NCI-H1436 (cell line): ENCODE measurements around the gene FOLR2.

ENCODE experiments used
- DNase-seq: peaks from one replicate; lab custom pipeline; 2025; lab: John Stamatoyannopoulos, UW

The FOLR2 gene

GRCh38 chr11:72229925-72230763 lies 13.6 kb downstream of the FOLR2 start:
- no peak for DNase-seq

DNA sequence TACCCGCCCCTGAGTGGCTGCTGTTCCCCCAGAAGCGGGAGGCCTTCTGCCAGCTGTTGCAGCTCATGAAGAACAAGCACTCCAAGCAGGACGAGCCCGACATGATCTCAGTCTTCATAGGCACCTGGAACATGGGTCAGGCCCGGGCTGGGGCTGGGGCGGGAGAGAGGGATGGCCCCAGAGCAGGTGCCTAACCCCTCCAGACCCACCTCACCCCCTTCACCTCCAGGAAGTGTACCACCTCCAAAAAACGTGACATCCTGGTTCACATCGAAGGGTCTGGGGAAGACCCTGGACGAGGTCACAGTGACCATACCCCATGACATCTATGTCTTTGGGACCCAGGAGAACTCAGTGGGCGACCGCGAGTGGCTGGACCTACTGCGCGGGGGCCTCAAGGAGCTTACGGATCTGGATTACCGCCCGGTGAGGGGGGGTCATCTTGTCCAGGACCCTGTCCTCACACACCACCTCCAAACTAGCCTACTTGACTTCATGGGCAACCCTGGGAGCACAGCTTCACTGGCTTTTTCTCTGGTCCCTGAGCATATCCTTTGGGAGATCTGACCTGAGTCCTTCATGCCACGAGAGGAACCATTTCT lies 14.3 kb downstream of the FOLR2 start:
- DNase-seq: no peak

DNA sequence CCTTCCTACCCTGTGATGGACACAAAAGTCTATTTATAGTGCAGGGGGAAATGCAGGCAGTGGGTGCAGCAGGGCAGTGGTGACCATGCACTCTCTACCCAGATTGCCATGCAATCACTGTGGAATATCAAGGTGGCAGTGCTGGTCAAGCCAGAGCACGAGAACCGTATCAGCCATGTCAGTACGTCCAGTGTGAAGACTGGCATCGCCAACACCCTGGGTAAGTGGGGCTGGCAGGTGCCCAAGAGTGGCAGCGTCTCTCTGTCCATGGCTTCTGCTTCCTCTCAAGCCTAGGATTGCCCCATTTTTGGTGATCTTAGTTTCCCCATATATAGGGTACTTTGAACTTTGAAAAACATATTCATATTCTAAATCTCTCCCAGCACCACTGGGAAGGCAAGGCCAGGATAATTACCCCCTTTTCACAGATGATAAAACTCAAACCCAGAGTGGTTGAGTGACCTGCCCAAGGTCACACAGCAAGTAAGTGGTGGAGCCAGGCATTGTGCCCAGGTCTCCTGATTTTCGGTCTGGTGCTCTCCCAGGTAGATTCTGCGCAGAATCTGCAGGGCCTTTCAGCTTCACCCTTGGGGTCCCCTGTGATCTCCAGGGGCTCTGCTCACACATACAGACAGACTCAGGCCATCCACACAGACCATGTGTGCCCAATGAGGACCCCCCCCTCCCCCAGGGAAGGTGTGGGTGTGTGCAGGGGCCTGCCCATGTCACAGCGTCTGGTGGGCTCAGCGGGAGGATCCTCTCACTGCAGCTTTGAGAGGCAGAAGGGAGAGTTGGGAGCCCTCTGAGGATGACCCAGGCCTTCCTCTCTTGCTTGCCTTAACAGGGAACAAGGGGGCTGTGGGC lies 15.0 kb downstream of the FOLR2 start:
- no peak for DNase-seq

DNA sequence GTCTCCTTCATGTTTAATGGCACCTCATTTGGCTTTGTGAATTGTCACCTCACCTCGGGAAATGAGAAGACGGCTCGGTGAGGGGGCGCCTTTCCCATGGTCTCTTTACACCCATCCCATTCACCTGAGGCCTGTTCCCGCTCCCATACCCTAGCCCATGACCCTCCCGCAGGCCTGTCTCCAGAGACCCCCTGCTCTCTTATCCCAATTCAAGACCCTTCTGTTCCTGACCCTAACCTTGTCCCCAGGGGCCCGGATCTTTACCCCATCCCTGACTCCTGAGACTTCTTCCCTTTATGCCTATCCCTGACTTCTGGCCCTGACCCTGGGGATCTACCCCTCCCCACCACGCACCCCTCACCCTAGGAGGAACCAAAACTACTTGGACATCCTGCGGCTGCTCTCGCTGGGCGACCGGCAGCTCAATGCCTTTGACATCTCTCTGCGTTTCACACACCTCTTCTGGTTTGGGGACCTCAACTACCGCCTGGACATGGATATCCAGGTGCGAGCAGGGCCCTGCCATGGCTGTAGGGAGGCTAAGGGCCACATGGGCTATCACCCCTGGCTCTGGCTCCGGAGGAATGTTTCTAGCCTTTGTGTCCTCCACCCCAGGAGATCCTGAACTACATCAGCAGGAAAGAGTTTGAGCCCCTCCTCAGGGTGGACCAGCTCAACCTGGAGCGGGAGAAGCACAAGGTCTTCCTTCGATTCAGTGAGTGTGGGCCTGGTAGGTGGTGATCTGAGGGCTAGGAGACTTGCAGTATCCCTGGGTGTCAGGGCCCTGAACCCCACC lies 15.9 kb downstream of the FOLR2 start:
- no peak for DNase-seq

GRCh38 chr11:72233056-72233772 lies 16.6 kb downstream of the FOLR2 start:
- no peak for DNase-seq

DNA sequence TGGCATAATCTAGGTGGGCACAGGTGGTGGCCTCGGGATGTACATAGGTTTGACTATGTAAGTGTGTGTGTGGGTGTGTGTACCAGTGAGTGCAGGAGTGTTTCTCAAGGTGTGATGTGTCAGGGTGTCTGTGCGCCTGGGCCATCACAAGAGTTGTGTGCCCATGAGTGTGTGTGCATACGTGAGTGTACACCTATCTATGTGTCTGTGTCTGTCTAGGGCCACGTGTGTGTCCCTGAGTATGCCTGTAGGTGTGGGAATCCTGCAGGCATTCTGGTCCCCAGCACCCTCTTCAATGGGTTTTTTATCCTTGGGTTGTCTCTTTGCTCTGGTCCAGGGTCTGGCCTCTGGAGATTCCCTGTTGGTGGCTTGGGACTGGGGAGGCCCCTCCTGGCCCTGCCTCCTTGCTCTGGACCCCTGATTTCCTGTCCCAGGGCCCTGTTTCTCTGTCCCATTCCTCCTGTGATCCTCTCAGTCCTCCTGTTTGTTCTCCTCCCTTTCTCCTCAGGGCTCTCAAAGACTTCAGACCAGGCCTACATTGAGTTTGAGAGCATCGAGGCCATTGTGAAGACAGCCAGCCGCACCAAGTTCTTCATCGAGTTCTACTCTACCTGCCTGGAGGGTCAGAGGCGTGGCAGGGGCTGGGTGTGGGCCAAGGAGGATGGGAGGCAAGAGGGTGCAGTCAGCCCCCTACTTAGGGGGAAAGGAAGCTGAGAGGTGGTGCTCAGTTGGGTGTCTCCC lies 17.3 kb downstream of the FOLR2 start:
- DNase-seq: no peak

DNA sequence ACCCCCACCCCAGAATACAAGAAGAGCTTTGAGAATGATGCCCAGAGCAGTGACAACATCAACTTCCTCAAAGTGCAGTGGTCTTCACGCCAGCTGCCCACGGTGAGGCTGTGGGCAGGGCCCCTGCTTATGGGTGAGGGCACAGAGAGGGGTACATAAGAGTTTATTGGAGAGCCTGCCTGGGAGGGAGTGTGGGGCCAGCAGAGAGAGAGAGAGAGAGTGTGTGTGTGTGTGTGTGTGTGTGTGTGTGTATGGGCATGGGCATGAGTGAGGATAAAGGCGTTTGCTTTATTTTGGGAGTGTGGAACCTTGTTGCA lies 17.9 kb downstream of the FOLR2 start:
- DNase-seq: no peak

DNA sequence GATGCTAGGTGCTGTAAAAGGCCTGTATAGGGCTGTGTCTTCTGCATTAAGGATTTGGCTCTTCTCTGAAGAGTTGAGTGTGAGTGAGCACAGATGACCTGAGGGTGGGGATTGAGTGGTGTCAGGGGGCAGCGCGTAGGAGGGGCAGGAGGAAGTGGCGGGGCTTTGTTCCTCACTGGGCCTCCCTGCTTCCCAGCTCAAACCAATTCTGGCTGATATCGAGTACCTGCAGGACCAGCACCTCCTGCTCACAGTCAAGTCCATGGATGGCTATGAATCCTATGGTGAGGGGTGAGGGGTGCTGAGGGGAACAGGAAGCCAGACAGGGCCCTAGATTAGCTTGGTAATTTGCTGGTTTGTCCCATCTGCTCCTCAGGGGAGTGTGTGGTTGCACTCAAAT lies 18.3 kb downstream of the FOLR2 start:
- no peak for DNase-seq

DNA sequence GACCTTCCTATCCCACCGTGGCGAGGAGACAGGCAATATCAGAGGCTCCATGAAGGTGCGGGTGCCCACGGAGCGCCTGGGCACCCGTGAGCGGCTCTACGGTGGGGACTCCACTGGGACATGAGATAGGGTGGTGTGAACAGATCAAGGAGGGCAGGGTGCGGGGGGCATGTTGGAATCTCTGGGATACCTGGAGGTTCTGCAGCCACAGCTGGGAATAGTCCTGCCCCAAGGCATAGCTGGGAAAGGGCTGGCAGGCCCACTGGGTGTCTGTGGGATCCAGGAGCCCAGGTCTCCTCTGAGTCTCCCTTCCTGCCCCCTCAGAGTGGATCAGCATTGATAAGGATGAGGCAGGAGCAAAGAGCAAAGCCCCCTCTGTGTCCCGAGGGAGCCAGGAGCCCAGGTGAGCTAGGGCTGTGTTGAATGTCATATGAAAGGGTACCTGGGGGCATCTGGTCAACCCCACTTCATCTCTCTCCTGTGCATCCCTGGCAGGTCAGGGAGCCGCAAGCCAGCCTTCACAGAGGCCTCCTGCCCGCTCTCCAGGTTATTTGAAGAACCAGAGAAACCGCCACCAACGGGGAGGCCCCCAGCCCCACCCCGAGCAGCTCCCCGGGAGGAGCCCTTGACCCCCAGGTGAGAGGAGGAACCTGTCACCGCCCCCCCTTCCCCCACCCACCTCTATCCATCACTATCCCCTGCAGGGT lies 18.9 kb downstream of the FOLR2 start:
- DNase-seq: no peak

- no peak for DNase-seq
Measured at GRCh38 chr11:72236083-72236697, 19.6 kb downstream of the FOLR2 start.

GRCh38 chr11:72236774-72237111 lies 20.1 kb downstream of the FOLR2 start:
- no peak for DNase-seq

- DNase-seq: no peak
Measured at GRCh38 chr11:72237112-72237931, 20.7 kb downstream of the FOLR2 start.

GRCh38 chr11:72238040-72238450 lies 21.5 kb downstream of the FOLR2 start:
- DNase-seq: peak; percentile 44

- no peak for DNase-seq
Measured at GRCh38 chr11:72238492-72239312, 22.1 kb downstream of the FOLR2 start.

DNA sequence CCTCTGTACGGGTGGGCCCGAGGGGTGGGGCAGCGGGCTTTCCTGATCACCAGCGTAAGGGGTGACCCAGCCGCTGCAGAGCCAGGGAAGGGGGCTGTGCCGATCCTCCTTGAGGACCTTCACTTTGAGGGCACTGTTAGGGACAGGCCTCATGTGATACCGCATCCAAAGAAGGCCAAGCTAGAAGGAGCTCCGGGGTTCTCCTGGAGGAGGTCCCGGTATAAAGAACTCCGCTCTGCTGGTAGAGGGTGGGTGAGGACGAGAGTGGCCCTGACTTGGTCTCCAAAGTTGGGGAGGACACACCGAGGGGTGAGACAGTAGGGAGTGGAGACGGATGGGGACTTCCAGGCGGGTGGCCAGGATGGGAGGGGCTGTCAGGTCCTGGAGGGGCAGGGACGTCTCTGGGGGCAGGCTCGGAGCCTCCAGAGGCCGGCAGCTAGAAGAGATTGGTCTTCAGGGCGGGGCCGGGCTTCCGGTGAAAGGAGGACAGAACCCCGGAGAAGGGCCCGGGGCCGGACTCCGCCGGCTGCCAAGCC lies 22.8 kb downstream of the FOLR2 start:
- no peak for DNase-seq

DNA sequence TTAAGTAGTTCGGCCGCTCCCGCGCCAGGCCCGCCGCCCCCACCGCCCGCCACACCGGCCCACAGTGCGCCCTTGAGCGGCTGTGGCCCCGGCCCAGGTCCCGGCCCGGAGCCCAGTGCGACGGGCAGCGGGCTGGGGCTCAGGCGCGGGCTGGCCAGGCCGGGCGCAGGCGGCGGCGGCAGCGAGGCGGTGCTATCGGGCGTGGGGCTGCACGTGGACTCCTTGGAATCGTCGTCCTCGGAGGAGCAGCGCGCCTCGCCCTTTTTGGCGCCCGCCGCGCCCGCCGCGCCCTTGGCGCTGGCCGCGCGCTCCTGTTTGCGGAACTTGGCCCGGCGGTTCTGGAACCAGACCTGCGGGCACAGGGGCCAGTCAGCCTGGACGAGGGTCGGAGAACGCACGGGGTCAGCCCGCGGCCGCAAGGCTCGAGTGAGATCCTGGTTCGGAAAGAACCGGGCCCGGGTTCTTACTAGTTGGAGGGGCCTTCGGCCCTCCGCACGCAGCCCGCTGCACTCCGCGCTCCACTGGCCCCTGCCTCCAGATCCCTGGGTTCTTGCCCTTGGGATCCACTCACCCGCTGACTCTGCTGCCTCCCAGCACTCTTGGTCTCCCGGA lies 23.4 kb downstream of the FOLR2 start:
- DNase-seq: no peak
